HuH-7 (cell line): Measurements from ENCODE around the gene SUSD3.
"Not testable (repeated sequence)": the region's sequence is repeated elsewhere in the genome, so short reads cannot be mapped to it uniquely, and the experiment has no call there.

Experiments used
- DNase-seq: peaks from one replicate; pipeline ENCODE4 v3.0.0; 2011; ENCODE audit warnings: low spot score

Gene SUSD3

GRCh38 chr9:93093877-93094657, 35.6 kb downstream of the SUSD3 start:
- no peak for DNase-seq

DNA sequence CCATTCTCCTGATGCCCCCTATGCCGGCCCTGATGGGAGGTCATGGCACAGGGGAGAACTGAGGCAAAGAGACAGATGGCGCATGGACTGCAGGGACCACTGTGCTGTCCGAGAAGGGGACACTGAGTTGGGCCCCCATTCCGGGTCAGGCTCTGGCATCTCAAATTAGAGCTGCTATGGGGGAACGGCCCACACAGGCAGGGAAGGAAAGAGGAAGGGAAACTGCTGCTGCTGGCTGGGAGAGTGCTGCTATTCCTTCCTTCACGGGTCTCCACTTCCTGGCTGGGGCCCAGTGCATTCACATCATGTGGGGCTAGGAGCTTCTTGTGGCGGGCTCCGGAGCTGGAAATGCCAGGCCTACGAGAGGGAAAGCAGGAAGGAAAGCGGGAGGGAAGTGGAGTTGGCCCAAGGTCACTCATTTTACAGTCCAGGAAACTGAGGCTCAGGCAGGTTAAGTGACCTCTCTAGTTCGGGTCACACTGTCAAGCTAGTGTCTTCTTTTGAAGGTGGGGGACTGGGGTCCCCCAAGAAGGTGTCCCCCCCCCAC, 36.2 kb downstream of the SUSD3 start:
- DNase-seq: no peak

DNA sequence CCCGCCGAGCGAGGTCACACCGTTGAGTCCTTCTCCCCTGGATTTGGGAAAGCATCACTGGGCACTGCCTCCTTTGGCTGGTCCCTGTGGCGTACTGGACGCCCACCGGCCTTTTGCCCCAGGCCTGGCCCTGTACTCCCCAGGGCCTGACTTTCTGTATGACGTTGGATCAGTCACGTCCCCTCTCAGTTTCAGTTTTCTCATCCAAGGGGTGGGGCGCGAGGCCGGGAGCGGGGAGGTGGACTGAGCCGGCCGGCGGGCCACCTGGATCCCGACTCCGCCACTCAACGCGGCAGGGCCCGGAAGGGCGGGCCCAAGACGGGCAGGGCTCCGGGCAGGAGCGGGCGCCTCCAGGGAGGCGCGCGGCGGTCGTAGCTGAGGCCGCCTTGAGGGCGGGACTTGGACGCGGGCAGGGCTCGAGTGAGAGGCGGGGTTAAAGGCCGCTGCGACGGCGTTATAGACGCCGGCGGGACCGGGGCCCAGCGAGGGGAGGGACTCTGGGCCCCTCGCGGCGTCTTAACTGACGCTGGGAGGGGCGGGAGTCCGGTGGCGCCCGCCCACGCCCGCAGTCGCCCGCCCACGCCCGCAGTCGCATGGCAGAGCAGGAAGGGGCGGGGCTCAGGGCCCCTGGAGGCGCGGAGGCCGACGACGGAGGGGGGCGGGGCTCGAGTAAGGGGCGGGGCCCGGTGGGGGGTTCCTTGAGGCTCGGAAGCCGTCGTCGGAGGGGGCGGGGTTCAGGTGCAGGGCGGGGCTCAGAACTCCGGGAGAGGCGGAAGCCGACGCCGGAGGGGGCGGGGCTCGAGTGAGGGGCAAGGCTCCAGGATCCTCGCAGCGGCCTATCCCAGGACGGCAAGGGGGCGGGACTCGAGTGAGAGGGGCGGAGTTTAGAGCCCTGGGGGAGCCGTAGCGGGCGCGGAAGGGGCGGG, 37.0 kb downstream of the SUSD3 start:
- peak; percentile 87 for DNase-seq

DNA sequence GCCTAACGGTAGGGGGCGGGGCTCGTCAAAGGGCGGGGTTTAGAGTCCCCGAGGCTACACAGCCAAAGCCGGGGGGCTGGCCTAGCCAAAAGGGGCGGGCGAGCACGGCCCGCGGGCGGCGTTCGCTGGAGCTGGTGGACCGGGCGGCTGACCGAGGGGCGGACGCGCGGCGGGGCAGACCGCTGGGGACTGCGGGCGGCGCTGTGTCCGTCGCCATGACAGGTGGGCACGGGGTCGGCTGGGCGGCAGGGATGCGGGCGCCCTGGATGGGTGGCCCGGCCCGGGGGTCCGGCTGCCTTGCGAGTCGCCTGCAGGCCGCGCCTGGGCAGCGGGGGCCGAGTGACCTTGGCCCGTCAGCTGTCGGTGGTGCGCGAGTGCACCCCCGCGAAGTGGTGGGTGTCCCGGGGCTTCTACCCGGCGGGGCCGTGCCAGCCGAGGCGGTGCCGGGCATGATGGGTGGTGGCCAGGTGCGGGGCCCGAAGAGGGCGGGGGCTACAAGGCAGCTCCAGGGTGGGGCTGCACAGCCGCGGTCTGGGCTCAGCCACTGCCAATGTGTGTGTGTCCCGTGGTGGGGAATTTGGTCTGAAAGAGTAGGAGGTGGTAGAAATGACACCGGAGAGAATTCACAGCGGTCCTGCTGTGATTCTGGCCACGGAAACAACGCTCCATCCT, 37.8 kb downstream of the SUSD3 start, which contains the start of gene CARD19:
CARD19 (plus strand) TSS at position 87 of the 672 bp plus-strand sequence; CDS start at position 216, 129 bp downstream.
- DNase-seq: peak; percentile 91

DNA sequence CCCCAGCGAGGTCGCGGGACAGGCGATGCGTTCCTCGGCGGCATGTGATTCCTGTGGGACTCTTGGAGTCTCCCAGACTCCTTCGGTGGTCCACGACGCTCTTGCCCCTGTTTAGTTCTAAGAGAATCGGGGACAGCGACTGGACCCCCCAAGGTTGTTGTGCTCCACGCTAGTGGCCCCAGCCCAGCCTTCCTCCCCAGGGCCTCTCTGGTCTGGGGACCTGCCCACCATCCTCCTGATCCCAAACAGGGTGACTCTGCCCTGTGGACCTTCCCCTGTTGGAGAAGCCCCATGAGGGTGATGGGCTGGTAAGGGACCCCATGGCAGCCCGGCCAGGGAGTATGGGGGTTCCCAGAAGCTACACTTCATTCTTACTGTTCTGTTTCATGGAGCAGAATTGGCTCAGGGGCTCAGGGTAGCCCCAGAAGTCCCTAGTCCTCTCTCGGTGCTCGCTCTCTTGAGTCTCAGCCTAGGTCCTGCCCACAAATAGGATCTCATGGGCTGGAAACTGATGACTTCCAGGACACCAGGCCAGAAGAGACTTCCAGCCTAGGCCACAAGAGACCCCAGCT, 38.4 kb downstream of the SUSD3 start:
- no peak for DNase-seq

GRCh38 chr9:93097511-93098201, 39.2 kb downstream of the SUSD3 start:
- DNase-seq: no peak

- DNase-seq: no peak
Observed at GRCh38 chr9:93098236-93098946, 39.9 kb downstream of the SUSD3 start.

DNA sequence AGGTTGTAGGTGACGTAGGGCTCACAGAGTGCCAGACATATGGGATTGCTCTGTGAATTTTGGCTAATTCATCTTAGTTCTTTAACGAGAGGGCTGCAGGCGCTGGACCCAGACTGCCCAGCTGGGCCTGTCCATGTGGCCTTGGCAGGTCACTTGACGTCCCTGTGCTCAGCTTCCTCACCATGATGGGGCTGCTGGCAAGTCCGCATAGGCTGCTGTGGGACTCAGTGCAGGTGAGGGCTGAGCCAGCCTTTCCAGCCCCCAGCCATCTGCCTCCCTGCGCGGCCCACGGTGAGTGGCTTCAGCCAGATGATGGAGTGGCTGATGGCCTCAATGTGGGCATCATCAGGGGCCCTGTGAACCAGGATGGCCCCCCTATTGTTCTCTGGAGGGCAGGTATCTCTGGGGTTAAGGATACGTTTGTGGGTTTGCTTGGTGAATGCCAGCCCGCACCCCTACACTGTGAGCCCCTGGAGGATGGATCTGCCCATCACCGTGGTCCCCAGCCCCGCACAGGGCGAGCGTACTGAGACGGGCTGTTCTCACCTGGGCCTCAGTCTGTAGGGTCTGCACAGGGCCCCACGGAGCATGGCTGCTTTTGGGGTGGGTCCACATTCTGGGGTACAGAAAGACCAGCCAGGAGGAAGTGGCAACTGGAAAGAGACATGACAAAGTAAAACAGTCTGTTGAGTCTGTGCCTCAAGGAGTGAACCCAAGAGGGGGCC, 41.2 kb downstream of the SUSD3 start:
- no peak for DNase-seq

- no peak for DNase-seq
Observed at GRCh38 chr9:93100276-93100636, 41.8 kb downstream of the SUSD3 start.

DNA sequence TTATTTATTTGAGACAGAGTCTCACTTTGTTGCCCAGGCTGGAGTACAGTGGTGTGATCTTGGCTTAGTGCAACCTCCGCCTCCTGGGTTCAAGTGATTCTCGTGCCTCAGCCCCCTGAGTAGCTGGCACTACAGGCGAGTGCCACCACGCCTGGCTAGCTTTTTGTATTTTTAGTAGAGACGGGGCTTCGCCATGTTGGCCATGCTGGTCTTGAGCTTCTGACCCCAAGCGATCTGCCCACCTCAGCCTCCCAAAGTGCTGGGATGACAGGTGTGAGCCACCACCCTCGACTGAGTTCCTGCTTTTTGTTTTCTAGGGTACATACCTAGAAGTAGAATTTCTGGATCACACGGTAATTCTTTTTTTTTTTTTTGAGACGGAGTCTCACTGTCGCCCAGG, 42.6 kb downstream of the SUSD3 start:
- DNase-seq: not testable (repeated sequence)

DNA sequence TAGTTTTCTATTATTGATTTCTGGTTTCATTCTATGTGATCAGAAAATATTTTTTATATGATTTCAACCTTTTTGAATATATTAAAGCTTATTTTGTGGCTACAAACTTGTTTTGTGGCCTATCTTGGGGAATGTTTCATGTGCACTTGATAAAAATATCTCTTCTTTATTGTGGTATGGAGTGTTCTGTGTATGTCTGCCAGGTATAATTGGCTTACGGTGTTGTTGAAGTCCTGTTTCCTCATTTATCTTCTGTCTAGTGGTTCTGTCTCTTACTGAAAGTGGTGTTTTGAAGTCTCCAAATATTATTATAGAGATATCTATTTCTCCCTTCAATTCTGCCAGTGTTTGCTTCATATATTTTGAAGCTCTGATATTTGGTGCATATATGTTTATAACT, 47.1 kb downstream of the SUSD3 start:
- no peak for DNase-seq

GRCh38 chr9:93107151-93107824, 48.8 kb downstream of the SUSD3 start:
- DNase-seq: no peak

GRCh38 chr9:93107825-93108161, 49.3 kb downstream of the SUSD3 start:
- DNase-seq: no peak

GRCh38 chr9:93108291-93109041, 50.0 kb downstream of the SUSD3 start:
- DNase-seq: no peak

- no peak for DNase-seq
Observed at GRCh38 chr9:93110311-93110855, 51.9 kb downstream of the SUSD3 start.

DNA sequence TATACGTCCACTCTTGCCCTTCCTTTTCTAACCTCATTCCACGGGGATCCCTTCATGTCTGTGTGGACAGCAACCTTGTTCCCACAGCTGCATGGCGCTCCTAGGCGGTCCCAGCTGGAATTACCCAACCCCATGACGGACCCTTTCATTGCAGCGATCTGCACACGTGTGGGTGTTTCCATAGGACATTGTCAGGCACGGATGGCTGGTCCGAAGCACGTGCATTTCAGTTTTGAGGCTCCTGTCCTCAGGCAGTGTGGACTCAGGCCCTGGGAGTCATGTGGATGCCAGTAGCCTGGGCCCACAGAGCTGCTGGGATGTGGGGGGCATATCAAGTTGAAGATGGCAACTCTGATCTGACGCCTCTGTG, 52.5 kb downstream of the SUSD3 start:
- no peak for DNase-seq

DNA sequence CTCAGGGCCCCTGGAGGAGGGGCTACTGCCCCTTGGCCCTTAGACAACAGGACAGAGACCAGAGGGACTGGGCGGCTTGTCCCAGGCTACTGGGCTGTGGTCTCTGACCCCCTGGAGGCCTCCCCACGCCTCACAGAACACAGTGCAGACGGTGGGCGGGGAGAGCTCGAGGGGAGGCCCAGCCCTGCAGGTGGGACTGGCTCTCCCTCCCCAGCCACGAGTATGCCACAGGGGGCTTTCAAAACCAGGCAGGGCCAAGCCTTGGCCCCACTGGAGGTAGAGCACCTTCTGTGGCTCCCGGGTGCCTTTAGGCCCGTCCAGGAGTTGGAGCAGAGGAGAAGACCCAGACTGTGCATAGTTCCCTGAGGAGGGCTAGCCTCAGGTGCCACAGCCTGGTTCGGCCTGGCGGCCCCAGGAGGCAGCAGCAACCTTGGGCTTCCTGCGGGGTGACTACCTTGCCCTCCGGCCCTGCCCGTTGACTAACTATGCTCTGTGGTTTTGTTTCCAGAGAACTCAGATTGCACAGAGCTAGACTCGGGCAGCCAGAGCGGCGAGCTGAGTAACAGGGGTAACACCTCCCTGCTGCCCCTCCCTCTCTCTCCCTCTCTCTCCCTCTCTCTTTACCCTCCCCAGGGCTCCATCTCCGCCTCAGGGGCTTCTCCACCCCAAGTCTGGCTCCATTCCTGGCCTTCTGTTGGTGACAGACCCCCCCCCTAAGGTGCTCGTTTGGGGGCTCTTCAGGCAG, 53.0 kb downstream of the SUSD3 start:
- DNase-seq: no peak
